Neural cell (in vitro differentiated cells): ENCODE measurements around the gene NOPCHAP1.
"Not testable (repeated sequence)": the region's sequence is repeated elsewhere in the genome, so short reads cannot be mapped to it uniquely, and the experiment has no call there.

Experiments used
- CTCF ChIP-seq: fragments of 450-650 bp; IDR thresholded peaks from 2 replicates; pipeline ENCODE4 v1.5.1; 2014; ENCODE audit warnings: antibody characterized with exemption, mild to moderate bottlenecking, moderate library complexity; ENCODE audit not compliant: poor library complexity, severe bottlenecking
- EP300 ChIP-seq: fragments of 450-650 bp; conservative IDR thresholded peaks from 2 replicates; pipeline ENCODE4 v1.6.1; 2014; ENCODE audit warnings: antibody characterized with exemption, mild to moderate bottlenecking, moderate library complexity; ENCODE audit not compliant: poor library complexity, severe bottlenecking
- EZH2 ChIP-seq: fragments of 200-600, 300-800 bp; shearing (Covaris generic), sonication (generic); IDR thresholded peaks from 2 replicates; pipeline ENCODE4 v1.6.1; 2014; ENCODE audit warnings: antibody characterized with exemption, low read length, borderline replicate concordance, mild to moderate bottlenecking; ENCODE audit not compliant: insufficient read depth, poor library complexity, severe bottlenecking
- MXI1 ChIP-seq: fragments of 450-650 bp; conservative IDR thresholded peaks from 2 replicates; pipeline ENCODE4 v1.6.1; 2014; ENCODE audit warnings: antibody characterized with exemption, mild to moderate bottlenecking; ENCODE audit not compliant: poor library complexity, severe bottlenecking
- POLR2AphosphoS5 ChIP-seq: IDR thresholded peaks from 2 replicates; pipeline ENCODE4 v1.6.1; 2012
- RAD21 ChIP-seq: fragments of 450-650 bp; conservative IDR thresholded peaks from 2 replicates; pipeline ENCODE4 v1.6.1; 2014; ENCODE audit warnings: antibody characterized with exemption, mild to moderate bottlenecking, moderate library complexity
- REST ChIP-seq: IDR thresholded peaks from 2 replicates; pipeline ENCODE4 v1.6.1; 2012; ENCODE audit warnings: borderline replicate concordance
- SMC3 ChIP-seq: fragments of 450-650 bp; conservative IDR thresholded peaks from 2 replicates; pipeline ENCODE4 v1.6.1; 2014; ENCODE audit warnings: antibody characterized with exemption, mild to moderate bottlenecking, moderate library complexity; ENCODE audit not compliant: poor library complexity

GRCh38 chr12:104943401-104943800, 42.7 kb upstream of the NOPCHAP1 start:
- TF ChIP-seq POLR2AphosphoS5, CTCF, RAD21, EZH2, MXI1, REST, EP300, SMC3: not testable (repeated sequence)
